Esophagus squamous epithelium (tissue), 5 donors: Measurements from ENCODE around the gene VGLL4. TPM values are rescaled to one million over a fixed set of nuclear protein-coding genes. Genes with fewer than 3 reads are reported as not detected.

Experiments used
- DNase-seq: peaks from one replicate; lab custom pipeline; 2025; lab: John Stamatoyannopoulos, UW
- H3K27ac ChIP-seq, 4 donors: fragments of 200-600 bp; sonication (generic); one replicate each; pipeline ENCODE4 v1.5.1; 2016 to 2019; ENCODE audit warnings: mild to moderate bottlenecking in 1 of 4
- H3K27me3 ChIP-seq, 4 donors: fragments of 200-600 bp; sonication (generic); 1 replicate in 3 of 4; 2 replicates in 1 of 4; pipeline versions ENCODE4 v1.5.1 to v1.6.0; 2017 to 2021; ENCODE audit warnings: antibody characterized with exemption in 1 of 4
- H3K36me3 ChIP-seq, 3 donors: fragments of 200-600 bp; sonication (generic); one replicate each; pipeline ENCODE4 v1.5.1; 2016 to 2019
- H3K4me1 ChIP-seq, 3 donors: fragments of 200-600 bp; sonication (generic); one replicate each; pipeline ENCODE4 v1.5.1; 2017 to 2019
- H3K4me3 ChIP-seq, 4 donors: fragments of 200-600 bp; sonication (generic); 1 replicate in 3 of 4; 2 replicates in 1 of 4; pipeline ENCODE4 v1.5.1; 2016 to 2019; ENCODE audit warnings: mild to moderate bottlenecking in 2 of 4, moderate library complexity in 1 of 4
- H3K9me3 ChIP-seq, 3 donors: fragments of 200-600 bp; sonication (generic); one replicate each; pipeline ENCODE4 v1.5.1; 2016 to 2019
- CTCF ChIP-seq, 6 experiments: fragments of 450-650 bp in 4 of 6; fragments of 200-600 bp in 2 of 6; sonication (generic) in 2 of 6; IDR thresholded peaks; one replicate each; pipeline ENCODE4 v1.5.1; 2016 to 2019; ENCODE audit warnings: antibody characterized with exemption in 6 of 6, mild to moderate bottlenecking in 4 of 6, moderate library complexity in 4 of 6
- POLR2A ChIP-seq, 4 donors: fragments of 450-650 bp; IDR thresholded peaks; one replicate each; pipeline ENCODE4 v1.6.1; 2017; ENCODE audit warnings: antibody characterized with exemption in 4 of 4, mild to moderate bottlenecking in 4 of 4, moderate library complexity in 3 of 4
- WGBS, 2 donors: methylation state at CpG; one replicate each; pipeline ENCODE4 v1.1.5; 2018; 5-methylcytosine and 5-hydroxymethylcytosine counted together
- intact Hi-C: fragments of 100-400 bp; cut with DNase I; formaldehyde crosslinking; loops from one replicate; pipeline ENCODE4 v1.15.0; 2022
- total RNA-seq, 4 donors: library from RNA; depleted of rRNA; stranded (reverse); fragments of >200 nt; gene quantifications; one replicate each; pipeline ENCODE4 v1.1.0, GENCODE V29; 2016
- donor health status: DM: yes; HTN: yes; CAD: no.

Gene VGLL4
- total RNA-seq, 4 donors from 2014 or later: 31.8 to 50.0 (median 44.5) TPM

GRCh38 chr3:11605398-11605797 lies 38.3 kb downstream of the VGLL4 start:
- H3K4me3 ChIP-seq: no peak overlapping the region
- H3K4me1 ChIP-seq: peaks cover 26 to 91% (median 47%) of the 10 kb centered on the region in 3 donors
- H3K27me3 ChIP-seq: no peaks in the 10 kb centered on the region
- intact Hi-C loops: no loop called here
- peak overlapping the region in 2 of 4 donors; percentile 42 to 90 for H3K27ac ChIP-seq
- no peaks in the 10 kb centered on the region for H3K9me3 ChIP-seq
- TF ChIP-seq POLR2A (IDR thresholded peaks at IDR 0.05) (no peak), CTCF (IDR thresholded peaks at IDR 0.05) (no peak)
- DNase-seq: no peak
- WGBS, 2 donors: 83 to 100% methylated on average over 1 of the region's 1 CpG
- peaks cover 0 to 18% (median 0%) of the 10 kb centered on the region in 3 donors for H3K36me3 ChIP-seq

DNA sequence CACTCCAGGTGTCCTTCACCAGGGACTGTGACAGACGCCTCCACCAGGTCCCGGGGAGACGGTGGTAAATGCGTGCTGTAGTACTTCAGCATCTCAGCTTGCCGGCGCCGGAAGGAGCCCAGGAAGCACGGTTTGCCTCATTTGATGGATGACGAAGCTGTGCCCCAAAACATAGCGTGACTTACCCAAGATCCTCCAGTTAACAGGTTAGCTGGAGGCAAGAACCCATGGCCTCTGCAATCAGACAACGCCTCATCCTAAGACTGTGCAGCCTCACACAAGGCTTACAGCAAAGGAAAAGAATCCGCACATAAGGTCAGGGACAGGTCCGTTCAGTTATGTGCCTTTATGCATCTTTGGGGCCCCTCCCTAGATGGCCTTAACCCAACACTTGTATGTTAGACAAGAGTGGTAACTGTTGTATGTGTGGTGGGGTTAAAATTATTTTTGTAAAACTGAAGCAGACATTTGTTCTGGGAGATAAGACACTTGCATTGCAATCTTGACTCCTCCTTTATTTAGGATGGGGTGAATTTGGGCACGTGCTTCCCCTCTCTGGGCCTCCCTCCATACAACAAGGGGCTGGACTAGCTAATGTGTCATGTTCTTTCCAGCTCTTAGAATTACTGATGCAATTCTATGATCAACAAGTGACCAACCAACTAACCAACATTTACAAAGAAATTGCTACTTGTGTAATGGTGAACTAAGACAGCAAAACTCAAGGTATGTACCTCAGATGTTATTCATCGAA lies 39.4 kb downstream of the VGLL4 start:
- Histone ChIP-seq H3K4me3 (no peak overlapping the region), H3K9me3 (no peaks in the 10 kb centered on the region), H3K27ac (peak overlapping the region; percentile 23 to 90 (median 80)), H3K4me1 (peaks cover 25 to 90% (median 52%) of the 10 kb centered on the region in 3 donors), H3K36me3 (peaks cover 0 to 28% (median 0%) of the 10 kb centered on the region in 3 donors), H3K27me3 (no peaks in the 10 kb centered on the region)
- intact Hi-C loops: no loop called here
- no peak for DNase-seq
- TF ChIP-seq POLR2A (IDR thresholded peaks at IDR 0.05): no peak
- no peak for TF ChIP-seq CTCF (IDR thresholded peaks at IDR 0.05)
- 49 to 61% methylated on average over 2 to 15 of the region's 15 CpGs for WGBS, 2 donors

GRCh38 chr3:11603628-11604027 lies 40.1 kb downstream of the VGLL4 start:
- intact Hi-C loops: no loop called here
- peak overlapping the region; percentile 23 to 90 (median 80) for H3K27ac ChIP-seq
- no peak for TF ChIP-seq POLR2A (IDR thresholded peaks at IDR 0.05)
- no peak for TF ChIP-seq CTCF (IDR thresholded peaks at IDR 0.05)
- H3K27me3 ChIP-seq: no peaks in the 10 kb centered on the region
- 56 to 75% methylated on average over 6 to 8 of the region's 9 CpGs for WGBS, 2 donors
- no peaks in the 10 kb centered on the region for H3K9me3 ChIP-seq
- no peak for DNase-seq
- H3K4me3 ChIP-seq: no peak overlapping the region
- peaks cover 25 to 83% (median 50%) of the 10 kb centered on the region in 3 donors for H3K4me1 ChIP-seq
- H3K36me3 ChIP-seq: peaks cover 0 to 28% (median 0%) of the 10 kb centered on the region in 3 donors

DNA sequence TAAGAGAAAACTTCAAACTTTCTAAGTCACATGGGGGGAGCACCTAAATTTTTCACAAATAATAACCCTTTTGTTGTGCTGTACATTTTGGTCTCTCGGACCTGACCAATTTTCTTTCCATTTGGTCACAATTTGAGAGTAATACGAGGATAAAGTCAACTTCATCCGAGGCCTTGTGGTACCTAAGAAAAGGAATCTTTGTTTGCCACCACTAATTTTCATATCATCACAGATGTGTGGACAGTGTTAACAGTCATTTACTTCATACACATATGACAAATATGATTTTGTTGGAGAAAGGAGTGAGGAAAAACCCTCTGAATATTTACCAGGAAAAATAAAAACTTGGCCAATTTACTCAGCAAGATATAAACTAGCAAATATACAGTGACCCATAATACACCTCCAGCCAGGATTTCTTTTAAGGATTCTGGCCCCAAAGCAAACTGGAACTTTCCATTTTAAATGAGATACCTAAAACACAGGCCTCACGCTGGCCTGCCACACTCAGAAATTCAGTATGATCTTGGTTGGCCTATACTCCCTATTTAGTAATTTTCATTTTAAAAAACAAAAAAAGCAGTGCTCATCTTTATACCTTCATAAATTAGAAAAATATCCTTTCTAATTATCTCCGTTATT lies 40.7 kb downstream of the VGLL4 start:
- H3K9me3 ChIP-seq: no peaks in the 10 kb centered on the region
- DNase-seq: no peak
- peaks cover 25 to 80% (median 45%) of the 10 kb centered on the region in 3 donors for H3K4me1 ChIP-seq
- WGBS, 2 donors: 73 to 81% methylated on average over 5 of the region's 5 CpGs
- intact Hi-C loops: no loop called here
- TF ChIP-seq CTCF (IDR thresholded peaks at IDR 0.05) (no peak), POLR2A (IDR thresholded peaks at IDR 0.05) (no peak)
- no peaks in the 10 kb centered on the region for H3K27me3 ChIP-seq
- no peak overlapping the region for H3K4me3 ChIP-seq
- peaks cover 0 to 28% (median 0%) of the 10 kb centered on the region in 3 donors for H3K36me3 ChIP-seq
- H3K27ac ChIP-seq: peak overlapping the region in 3 of 4 donors; percentile 78 to 90 (median 81)
